IPS-NIHi7 (cell line): Measurements from ENCODE around the gene POU2F3.

ENCODE experiments used
- DNase-seq: peaks from one replicate; pipeline ENCODE4 v3.0.0; 2012; ENCODE audit warnings: mixed read lengths; ENCODE audit errors: extremely low spot score

Gene POU2F3

DNA sequence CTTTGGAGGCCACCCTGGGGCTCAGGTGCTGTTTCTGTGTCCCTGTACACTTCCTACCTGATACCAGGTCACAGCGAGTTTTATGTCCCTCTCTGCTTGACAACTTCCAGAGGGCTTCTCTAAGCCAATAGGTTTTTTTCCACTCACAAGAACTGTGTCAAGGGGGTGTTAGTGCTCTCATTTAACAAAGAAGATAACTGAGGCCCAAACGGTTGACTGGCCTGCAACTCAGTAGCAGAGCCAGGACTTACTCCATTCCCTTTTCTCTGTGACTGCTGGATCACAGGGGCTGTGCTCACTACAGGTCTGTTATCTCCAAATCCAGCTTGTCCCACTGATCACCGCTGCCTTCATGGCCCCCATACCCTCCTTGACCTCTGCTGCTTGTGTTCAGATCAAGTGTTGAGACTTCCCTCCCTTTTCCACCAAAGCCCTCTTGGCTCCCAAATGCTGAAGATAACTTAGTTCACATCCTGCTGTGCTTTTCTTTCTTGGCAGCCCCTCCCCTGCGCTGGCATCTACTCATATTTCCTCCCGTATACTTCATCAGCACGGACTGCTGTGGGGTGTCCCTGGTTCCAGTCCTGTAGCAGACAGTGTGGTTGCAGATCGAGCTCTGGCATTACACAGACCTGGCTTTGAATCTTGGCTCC is 41.3 kb downstream of the POU2F3 start:
- no peak for DNase-seq

DNA sequence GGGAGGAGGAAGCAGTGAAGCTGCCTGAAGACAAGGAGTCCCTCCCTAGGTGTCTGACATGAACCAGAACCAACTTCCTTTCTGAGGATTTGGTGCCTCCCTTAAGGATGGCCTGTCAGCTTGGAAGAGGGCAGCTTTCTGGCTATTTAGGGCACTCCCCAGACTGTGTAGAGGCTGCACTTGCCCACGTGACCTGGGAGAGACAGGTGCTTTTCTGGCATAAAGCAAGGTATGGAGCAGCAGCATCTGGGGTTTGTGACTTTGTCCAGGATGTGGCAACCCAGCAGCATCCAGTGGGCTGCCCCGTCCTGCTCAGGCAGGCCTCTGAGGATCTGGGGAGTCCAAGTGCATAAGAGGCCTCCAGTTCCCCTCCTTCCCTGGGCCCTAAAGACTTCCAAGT is 43.2 kb downstream of the POU2F3 start:
- no peak for DNase-seq

DNA sequence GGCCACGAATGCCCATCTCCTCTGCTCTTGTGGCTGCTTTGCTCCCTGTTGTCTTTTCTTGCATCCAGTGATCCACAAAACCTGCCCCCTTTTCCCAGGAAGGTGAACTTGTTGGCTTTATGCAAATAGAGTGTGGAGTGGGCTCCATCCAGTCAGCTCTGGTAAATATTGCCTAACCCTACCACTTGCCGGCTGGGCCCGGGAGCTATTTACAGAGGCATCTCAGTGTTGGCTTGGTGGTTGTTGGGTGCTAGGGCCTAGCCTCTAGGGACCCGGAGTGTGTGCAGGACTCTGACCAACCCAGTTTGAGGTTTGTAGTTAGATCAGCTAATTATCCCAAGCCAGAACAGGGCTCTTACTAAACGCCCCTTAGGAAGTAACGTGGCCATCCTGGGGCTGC is 44.3 kb downstream of the POU2F3 start:
- no peak for DNase-seq

DNA sequence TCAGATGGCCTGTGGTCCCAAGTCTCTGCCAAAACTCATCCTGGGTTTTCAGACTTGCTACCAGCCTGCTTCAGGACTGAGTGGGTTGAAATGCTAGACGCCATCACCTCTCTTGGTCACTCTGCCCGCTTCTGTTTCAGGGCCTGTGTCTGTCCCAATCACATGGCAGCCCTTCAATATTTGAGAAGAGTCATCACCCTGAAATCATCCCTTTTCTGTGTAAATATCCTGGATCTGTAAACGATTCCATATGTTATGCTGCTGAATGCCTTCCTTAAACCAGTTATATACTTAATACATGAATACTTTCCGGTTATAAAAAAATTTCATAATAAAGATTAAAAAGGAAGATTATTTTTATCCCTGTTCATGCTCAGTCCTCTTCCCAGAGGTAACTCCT is 45.3 kb downstream of the POU2F3 start:
- DNase-seq = no peak

DNA sequence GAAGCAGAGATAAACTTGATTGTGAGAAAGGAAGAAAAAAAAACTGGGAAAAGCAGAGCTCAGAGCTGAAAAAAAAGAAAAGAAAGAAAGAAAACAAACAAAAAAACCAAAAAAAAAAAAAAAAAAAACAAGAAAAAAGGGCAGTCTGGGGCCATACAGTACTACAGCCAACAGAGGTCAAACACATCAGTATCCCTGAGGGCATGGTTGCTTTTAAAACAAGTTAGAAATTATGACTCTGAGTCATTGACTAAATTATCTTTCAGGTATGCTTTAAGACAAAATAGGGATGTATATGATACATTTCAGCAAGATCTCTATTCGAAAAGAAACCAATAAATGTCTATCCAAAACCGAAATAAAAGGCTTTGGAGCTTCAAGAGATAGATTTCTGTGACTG is 48.1 kb downstream of the POU2F3 start:
- no peak for DNase-seq

DNA sequence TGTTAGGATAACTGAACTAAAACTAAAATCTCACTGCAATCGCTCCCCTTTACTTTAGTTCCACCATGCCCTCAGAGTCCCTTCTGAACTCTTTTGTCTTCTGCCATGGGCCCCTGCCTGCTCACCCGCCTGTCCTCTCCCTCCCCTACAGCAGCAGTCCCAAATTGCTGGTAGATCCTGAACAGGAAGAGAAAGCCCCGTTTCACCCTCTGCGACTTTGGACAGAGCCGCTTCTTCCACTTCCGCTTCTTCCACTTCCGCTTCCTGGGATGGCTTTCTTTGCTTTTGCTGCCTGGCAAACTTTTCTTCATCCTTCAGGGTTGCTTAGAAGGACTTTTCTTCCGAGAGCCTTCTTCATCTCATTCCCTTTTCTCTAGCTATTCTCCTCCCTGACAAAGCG is 49.5 kb downstream of the POU2F3 start:
- DNase-seq = no peak

DNA sequence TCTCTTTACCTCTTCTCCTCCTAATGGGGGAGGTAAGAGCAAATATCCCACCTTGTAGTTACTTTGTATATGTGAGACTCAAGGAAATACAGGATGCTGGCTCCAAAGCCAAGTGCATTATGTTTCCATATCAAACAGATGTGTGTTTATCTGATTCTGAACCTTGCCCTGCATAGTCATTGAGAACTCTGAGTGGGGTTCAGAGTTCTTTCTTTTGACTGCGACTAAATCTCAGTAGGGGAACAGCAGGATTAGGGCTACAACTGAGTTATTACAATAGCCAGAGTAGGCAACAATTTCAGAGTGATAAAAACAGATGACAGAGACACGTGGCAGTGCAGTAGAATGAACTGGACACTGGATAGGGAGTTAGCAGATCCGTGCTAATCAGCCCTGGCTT is 51.0 kb downstream of the POU2F3 start:
- no peak for DNase-seq

DNA sequence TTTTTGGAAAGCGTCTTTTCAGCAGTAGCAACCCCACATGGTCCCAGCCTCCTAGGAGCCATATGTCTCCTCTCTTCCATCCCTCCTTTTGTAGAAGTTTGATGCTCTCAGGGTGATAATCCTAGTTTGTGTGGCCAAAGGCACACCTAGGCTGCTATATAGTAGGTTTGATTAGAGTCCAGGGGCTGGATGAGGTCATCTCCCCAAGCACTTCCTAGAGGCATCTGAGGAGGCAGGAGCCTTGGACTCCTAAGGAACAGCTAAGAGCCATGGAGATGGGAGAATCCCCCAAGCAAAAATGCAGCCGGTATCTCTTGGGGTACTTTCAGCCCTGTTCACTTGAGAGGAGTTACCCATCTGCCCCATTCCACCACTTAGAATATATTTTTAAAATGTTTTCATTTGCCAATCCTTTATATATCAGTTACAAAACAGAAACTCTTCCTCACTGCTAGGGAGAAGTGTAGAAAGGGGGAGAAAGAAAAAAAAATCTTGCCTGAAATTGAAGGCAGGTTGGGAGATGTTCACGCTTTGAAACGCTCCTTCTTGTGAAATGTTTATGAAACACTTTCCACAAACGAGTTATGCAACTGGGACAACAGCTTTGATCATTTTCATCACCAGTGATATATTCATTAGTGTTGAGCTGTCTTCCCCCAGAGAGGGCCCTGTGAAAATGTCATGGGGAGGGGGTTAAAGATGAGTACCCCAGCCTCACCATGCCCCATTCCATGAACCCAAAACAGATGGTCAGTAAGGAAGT is 53.3 kb downstream of the POU2F3 start:
- no peak for DNase-seq

DNA sequence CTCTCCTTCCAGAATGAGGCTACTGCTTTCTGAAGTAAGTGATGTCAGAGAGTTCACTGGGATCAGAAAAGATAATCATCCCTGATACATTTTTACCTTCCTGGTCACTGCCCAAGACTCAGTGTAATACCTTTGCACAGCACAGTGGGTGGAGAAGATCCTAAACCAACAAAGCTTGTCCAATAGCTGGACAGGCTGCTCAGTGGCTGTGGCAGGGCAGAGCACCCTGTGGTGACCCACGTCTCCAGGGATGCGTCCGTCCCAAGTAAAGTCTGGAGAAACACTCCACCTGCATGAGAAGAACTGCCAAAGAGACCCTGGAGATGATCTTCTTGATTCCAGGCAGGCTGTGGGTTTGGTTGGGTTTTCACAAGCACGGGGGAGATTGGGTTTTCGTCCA is 54.2 kb downstream of the POU2F3 start:
- DNase-seq = no peak

DNA sequence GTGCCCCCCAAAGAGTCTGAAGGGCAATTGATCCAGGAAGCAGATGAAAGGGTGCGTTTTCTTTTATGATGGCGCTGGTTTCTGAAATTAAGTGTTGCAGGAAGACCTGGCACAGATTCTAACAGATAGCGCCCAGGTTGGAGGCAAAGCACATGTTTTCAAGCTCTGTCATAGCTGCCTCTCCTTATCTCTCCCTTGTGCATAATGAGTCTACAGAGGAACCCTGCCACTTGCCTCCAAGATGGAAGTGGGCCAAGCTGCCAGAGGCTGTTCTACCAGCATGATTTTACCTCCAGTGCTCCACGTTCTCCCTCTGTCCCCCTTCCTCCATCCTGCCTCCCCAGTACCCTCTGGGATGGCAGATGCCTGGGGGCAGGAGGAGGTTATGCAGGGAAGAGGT is 55.2 kb downstream of the POU2F3 start:
- DNase-seq = no peak

DNA sequence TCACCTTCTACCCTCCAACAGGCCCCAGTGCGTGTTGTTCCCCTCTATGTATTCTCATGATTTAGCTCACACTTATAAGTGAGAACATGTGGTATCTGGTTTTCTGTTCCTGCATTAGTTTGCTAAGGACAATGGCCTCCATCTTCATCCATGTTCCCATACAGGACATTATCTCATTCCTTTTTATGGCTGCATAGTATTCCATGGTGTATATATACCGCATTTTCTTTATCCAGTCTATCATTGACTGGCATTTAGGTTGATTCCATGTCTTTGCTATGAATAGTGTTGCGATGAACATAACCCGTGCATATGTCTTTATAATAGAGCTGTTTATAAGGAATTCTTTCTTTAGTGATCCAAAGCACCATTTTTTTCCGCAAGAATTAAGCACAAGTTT is 56.6 kb downstream of the POU2F3 start:
- DNase-seq = no peak

DNA sequence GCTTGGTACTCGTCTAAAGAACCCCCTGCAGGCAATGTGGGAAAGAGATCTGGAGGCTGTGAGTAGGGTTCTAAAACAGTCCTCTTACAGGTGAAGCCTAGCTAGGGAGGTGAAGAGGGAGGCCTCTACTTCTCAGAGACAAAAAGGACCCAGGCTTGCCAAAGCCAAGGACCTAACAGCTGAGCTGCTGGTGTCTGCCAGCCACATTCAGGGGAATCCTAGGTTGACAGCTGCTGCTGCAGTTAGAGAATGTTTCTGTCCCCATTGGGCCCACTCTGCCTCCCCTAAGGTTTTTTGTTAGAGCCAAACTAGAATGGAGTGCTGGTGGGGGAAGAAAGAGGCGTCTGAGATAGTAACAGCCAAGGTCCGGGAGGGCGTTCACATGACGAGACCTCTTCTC is 58.5 kb downstream of the POU2F3 start:
- DNase-seq = no peak

DNA sequence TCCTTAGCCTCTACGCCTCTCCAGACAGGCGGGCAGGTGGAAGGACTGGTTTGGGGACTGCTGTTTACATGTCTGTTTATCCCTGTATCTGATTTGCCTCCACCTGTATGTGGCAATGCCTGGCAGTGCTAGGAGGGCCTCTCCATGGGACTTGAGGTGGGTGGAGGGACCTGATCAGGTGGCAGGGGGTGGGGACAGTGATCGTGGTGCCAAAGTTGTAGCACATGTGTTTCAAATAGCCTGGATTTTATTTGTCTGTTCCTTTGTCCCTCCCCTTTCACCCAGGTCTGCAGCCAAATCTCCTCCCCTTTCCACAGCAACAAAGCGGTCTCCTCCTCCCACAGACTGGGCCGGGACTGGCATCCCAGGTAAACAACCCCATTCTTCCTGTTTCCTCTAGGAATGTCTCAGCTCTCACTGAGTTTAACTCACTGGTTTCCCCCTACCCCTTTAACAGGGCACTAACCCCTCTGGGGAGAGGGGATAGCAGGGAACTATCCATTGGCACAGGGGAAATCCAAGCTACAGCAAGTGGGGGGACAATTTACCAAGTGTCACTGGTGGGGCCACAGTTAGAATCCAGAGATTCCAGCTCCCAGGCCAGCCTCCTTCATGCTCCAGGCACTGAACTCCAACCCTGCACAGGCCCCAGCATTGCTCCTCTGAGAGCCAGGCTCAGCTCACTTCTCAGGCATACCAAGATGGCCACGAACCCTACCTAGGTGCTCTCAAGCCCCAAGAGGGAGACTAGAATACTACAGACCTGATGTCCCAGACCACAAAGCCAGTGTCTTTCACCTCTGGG is 62.3 kb downstream of the POU2F3 start:
- DNase-seq = no peak

DNA sequence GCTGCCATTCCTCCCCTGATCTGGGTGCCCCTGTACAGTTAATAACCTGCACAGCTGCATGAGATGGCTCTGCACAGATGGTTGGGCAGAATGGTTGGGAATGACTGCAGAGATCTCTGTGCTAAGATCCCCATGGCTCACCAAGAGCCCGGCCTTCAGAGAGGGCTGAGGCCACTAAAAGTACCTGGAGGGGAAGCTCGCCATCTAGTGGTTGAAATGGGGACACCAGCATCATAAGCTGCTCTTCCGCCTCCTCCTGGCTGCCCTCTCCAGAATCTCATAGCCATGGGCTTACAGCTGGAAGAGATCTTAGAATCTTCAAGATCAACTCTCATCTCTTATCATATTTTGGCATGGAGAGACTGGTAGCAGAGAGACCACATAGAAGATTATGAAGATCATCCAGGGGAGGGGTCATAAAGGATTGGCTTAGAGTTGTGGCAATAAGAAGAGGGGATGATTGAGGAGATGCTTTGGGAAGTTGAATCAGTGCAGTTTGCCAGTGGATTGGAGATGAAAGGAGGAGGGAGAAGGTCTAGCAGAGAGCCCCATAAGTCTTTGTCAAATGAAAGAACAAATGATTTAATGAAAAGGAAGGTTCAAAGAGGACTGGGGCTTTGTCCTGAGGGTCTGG is 63.2 kb downstream of the POU2F3 start:
- DNase-seq = peak; percentile 86

DNA sequence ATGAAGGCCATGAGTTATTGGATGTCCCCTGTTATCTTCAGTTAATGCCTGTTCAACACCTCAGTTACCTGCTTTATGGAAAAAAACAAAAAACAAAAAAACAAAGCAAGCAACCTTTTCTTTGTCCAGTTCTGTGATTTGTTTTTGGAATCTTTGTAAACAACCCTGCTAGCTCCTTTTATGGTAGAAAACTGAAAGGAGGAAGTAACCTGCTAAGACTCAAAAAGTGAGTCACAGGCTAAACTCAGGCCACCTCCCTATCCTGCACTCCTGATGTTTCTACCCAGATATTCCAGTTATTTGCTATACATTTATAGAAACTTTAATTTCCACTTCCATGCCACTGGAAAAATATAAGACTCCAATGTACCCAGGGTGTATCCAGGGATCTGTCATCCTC is 64.6 kb downstream of the POU2F3 start:
- no peak for DNase-seq

DNA sequence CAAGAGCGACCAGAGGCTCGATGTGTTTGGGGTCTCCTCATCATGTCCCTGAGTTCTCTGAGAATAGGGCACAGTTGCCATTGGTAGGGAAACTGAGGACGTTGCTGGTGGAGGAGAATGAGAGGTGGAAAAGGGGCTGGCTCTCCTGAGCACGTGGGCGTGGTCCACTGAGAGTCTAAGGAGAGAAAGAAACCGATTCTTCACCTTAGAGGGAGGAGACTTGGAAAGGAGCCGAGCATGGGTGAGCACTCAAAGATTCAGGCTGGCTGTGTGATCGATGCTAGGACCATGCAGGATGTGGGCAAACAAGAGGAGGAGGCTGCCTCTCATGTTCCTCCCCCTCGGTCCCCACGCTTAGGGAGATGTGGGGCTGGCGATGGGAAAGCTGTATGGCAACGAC is 65.3 kb downstream of the POU2F3 start:
- no peak for DNase-seq

DNA sequence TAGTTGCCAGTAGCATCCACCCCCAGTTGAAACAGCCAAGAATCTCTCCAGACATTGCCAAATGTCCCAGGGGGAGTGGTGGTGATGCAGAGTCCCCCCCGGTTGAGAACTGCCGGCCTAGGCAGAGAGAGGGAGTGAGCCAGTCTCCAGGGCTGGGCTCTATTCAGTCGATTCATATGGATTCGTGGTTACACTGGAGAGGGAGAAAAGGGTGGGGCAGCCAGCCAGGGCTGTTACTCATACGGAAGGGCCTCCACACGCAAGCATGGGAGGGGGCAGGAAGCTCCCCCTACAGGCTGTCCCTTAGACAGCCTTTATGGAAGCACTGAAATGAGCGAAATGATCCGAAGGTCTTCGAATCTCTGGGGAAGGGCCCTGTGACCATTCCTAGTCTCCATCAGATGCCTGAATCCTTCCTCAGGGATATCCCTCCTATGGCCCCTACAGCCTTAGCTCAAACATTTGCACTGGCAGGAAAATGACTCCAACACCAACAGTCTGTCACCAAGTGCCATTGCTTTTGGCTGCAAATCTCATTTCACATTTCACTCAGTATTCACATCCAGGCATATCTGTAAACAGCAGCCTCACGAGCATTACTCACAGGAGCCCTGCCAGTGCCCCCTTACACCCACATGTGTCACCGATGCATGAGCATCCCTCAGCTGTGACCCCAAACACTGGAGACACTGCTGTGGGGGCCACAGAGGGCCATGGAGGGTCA is 66.7 kb downstream of the POU2F3 start:
- DNase-seq = peak; percentile 82

DNA sequence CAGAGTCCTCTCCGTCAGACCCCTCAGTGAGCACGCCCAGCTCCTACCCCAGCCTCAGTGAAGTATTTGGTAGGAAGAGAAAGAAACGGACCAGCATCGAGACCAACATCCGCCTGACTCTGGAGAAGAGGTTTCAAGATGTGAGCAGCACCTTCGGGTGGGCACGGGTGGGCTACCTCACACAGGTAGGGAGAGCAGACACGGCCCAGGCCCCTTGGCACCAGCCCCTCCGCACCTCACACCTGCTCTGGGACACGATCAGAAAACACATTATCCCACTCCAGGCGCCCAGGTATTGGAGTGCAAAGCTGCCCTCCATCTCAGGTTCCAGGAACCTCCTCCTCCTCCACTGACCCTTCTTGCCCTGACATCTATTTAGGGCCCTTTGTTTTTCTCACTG is 67.5 kb downstream of the POU2F3 start:
- no peak for DNase-seq

DNA sequence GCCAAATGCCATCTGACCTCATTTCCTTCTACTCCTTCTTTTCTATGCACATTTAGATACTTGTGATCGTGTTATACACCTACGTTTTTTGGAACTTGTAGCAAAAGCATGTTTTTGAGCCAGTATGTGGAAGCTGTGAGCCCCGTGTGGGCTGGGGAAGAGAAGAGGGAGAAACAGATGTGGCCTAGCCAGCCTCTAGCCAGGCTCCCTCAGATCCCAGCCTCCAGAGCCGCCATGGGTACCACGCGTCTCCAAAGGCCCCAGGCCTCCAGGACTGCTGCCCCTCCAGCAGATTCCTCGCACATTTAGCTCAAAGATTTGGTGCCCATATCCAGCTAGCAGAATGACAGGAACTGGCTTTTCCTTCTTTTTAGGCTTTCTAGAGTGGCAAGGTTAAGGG is 68.1 kb downstream of the POU2F3 start:
- DNase-seq = no peak

DNA sequence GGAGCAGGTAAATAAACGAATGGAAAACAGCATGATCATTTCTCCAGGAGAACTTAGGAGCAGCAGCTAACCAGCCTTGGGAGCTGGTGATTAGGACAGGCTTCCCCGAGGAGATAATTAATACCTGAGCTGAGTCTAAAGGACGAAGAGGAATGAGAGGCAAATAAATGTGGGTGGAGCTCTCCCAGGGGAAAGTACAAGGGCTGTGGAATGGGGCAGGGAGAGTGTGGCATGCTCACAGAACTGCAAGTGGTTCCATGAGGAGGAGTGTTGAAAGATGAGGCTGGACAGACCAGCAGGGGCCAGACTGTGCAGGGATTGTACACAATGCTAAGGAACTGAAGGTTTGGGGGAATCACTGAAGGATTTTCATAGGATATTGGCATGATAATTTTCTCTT is 70.9 kb downstream of the POU2F3 start:
- no peak for DNase-seq

DNA sequence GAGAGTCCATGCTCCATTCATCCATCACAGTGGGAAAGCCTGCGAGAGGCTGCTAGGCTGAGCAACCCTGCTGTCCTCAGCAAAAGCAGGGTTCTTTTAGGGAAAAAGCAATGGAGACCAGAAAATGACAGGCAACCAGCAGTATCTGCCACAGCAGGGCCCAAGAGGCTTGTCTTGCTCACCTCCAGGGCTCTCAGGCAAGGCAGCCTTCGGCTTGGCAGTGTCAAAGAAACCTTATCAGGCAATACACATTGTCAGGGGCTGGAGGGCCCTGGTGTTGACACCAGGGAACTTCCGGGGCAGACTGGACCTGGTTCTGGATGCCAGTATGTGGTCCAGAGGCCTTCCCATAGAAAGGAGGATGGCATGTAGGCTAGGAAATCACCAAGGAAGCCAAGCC is 74.9 kb downstream of the POU2F3 start:
- DNase-seq = no peak
